ENCODE data around the gene SLC7A1. TPM values are rescaled to one million over a fixed set of nuclear protein-coding genes. Genes with fewer than 3 reads are reported as not detected.

The SLC7A1 gene
- total and polyA plus RNA-seq, 2 experiments from 2014 or later = 10.1 to 16.2 TPM

GRCh38 chr13:29513002-29513980 is 82.2 kb downstream of the SLC7A1 start:
- H3K36me3 ChIP-seq (replicated peaks; ENCODE audit: insufficient read depth, low read depth) = no peaks in the 10 kb centered on the region
- H3K4me1 ChIP-seq (ENCODE audit: insufficient read depth) = peaks cover 7% of the 10 kb centered on the region
- no peaks in the 10 kb centered on the region for H4K20me1 ChIP-seq (ENCODE audit: insufficient read depth, poor library complexity, severe bottlenecking)
- DNase-seq (ENCODE audit: low spot score) = no peak
- WGBS (ENCODE audit: low lambda C conversion rate, missing lambda C conversion rate) = 91% methylated on average over 24 of the region's 24 CpGs
- no peak overlapping the region for H2AFZ ChIP-seq
- H3K9me2 ChIP-seq (replicated peaks; ENCODE audit: insufficient read depth) = no peaks in the 10 kb centered on the region
- no peaks in the 10 kb centered on the region for H3K9me3 ChIP-seq (ENCODE audit: low read depth)
- H3K79me2 ChIP-seq = no peaks in the 10 kb centered on the region
- no peak overlapping the region for H3K27ac ChIP-seq
- TF ChIP-seq EZH2phosphoT487 (IDR thresholded peaks at IDR 0.05; ENCODE audit: low read depth, severe bottlenecking, unreplicated experiment) = no peak
- H3K4me2 ChIP-seq = no peak overlapping the region
- H3K27me3 ChIP-seq = no peaks in the 10 kb centered on the region
- no peak overlapping the region for H3K4me3 ChIP-seq

- Histone ChIP-seq H3K27me3 (no peaks in the 10 kb centered on the region), H3K9me2 (replicated peaks; ENCODE audit: insufficient read depth) (no peaks in the 10 kb centered on the region), H3K79me2 (no peaks in the 10 kb centered on the region), H3K27ac (no peak overlapping the region), H3K36me3 (replicated peaks; ENCODE audit: insufficient read depth, low read depth) (no peaks in the 10 kb centered on the region), H3K4me1 (ENCODE audit: insufficient read depth) (peaks cover 7% of the 10 kb centered on the region), H4K20me1 (ENCODE audit: insufficient read depth, poor library complexity, severe bottlenecking) (no peaks in the 10 kb centered on the region), H3K9me3 (ENCODE audit: low read depth) (no peaks in the 10 kb centered on the region), H2AFZ (no peak overlapping the region), H3K4me2 (no peak overlapping the region), H3K4me3 (no peak overlapping the region)
- no peak for DNase-seq (ENCODE audit: low spot score)
- TF ChIP-seq EZH2 (IDR thresholded peaks at IDR 0.05; ENCODE audit: borderline replicate concordance) (no peak), EZH2phosphoT487 (IDR thresholded peaks at IDR 0.05; ENCODE audit: low read depth, severe bottlenecking, unreplicated experiment) (no peak)
- TF ChIP-seq, protein P1, sequence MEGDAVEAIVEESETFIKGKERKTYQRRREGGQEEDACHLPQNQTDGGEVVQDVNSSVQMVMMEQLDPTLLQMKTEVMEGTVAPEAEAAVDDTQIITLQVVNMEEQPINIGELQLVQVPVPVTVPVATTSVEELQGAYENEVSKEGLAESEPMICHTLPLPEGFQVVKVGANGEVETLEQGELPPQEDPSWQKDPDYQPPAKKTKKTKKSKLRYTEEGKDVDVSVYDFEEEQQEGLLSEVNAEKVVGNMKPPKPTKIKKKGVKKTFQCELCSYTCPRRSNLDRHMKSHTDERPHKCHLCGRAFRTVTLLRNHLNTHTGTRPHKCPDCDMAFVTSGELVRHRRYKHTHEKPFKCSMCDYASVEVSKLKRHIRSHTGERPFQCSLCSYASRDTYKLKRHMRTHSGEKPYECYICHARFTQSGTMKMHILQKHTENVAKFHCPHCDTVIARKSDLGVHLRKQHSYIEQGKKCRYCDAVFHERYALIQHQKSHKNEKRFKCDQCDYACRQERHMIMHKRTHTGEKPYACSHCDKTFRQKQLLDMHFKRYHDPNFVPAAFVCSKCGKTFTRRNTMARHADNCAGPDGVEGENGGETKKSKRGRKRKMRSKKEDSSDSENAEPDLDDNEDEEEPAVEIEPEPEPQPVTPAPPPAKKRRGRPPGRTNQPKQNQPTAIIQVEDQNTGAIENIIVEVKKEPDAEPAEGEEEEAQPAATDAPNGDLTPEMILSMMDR (IDR thresholded peaks at IDR 0.05; ENCODE audit: poor library complexity) = no peak
- WGBS (ENCODE audit: low lambda C conversion rate, missing lambda C conversion rate) = 78% methylated on average over 8 of the region's 8 CpGs
Observed at GRCh38 chr13:29511980-29512379, 83.5 kb downstream of the SLC7A1 start.

DNA sequence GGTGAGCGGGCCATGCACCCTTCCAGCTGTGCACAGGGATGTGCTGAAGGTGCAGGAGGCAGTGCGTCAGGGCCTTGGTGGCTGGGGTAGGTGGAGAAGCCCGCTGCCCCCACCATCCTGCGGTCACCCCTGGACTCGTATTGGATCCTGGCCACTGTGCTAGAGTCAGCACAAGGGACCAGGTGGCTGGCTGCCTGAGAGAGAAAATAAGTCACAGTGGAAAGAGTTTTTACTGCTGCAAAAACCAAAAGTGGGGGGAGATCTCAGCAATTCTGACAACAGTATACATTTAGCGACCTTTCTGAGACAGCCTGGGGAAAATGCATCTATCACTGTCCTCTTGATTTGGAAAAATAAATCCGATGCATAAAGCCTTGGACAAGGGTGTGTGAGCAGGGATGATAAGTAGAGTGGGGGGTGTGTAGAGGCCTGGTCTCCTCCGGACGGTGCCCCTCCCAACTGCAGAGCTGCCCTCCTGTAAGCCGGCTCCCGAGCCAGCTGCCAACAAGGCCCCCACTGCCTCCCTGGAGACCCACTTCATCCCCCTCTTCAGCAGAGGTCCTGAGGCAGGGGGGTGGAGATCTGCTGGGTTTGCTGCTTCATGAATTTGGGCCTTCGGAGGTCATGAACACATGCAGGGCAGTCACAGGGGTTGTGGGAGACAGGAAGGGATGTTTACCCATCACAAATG is 84.2 kb downstream of the SLC7A1 start:
- H4K20me1 ChIP-seq (ENCODE audit: insufficient read depth, poor library complexity, severe bottlenecking) = no peaks in the 10 kb centered on the region
- TF ChIP-seq, protein P1 (IDR thresholded peaks at IDR 0.05; ENCODE audit: poor library complexity) = no peak
- TF ChIP-seq EZH2phosphoT487 (IDR thresholded peaks at IDR 0.05; ENCODE audit: low read depth, severe bottlenecking, unreplicated experiment) (no peak), EZH2 (IDR thresholded peaks at IDR 0.05; ENCODE audit: borderline replicate concordance) (no peak)
- 98% methylated on average over 12 of the region's 12 CpGs for WGBS (ENCODE audit: low lambda C conversion rate, missing lambda C conversion rate)
- no peak overlapping the region for H3K4me3 ChIP-seq
- H3K27ac ChIP-seq = no peak overlapping the region
- no peak overlapping the region for H2AFZ ChIP-seq
- no peaks in the 10 kb centered on the region for H3K36me3 ChIP-seq (replicated peaks; ENCODE audit: insufficient read depth, low read depth)
- H3K27me3 ChIP-seq = no peaks in the 10 kb centered on the region
- H3K9me3 ChIP-seq (ENCODE audit: low read depth) = no peaks in the 10 kb centered on the region
- DNase-seq (ENCODE audit: low spot score) = no peak
- H3K4me1 ChIP-seq (ENCODE audit: insufficient read depth) = peaks cover 7% of the 10 kb centered on the region
- H3K4me2 ChIP-seq = no peak overlapping the region
- no peaks in the 10 kb centered on the region for H3K9me2 ChIP-seq (replicated peaks; ENCODE audit: insufficient read depth)
- no peaks in the 10 kb centered on the region for H3K79me2 ChIP-seq

DNA sequence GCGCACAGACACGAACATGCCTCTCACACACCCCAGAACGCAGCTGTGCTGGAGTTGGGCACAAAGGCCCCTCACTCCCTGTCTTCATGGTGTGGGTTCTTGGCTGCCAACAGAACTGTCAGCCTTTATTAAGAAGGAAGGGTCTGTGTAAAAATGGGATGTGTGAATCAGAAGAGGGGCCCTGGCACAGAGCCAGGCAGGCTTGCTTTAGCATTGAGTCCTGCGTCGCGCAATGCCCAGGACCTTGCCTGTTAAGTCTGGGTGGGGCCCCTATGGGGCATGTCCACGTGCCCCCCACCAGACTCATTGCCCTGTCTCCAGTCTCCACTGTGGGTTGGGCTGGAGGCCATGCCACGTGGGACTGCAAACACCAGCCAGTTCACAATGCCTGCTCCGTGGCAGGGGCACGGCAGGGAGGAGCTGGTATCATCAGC is 84.8 kb downstream of the SLC7A1 start:
- no peak overlapping the region for H2AFZ ChIP-seq
- H3K4me3 ChIP-seq = no peak overlapping the region
- peaks cover 7% of the 10 kb centered on the region for H3K4me1 ChIP-seq (ENCODE audit: insufficient read depth)
- no peaks in the 10 kb centered on the region for H3K9me2 ChIP-seq (replicated peaks; ENCODE audit: insufficient read depth)
- H3K27ac ChIP-seq = no peak overlapping the region
- 90% methylated on average over 10 of the region's 10 CpGs for WGBS (ENCODE audit: low lambda C conversion rate, missing lambda C conversion rate)
- H3K27me3 ChIP-seq = no peaks in the 10 kb centered on the region
- H3K79me2 ChIP-seq = no peaks in the 10 kb centered on the region
- TF ChIP-seq EZH2phosphoT487 (IDR thresholded peaks at IDR 0.05; ENCODE audit: low read depth, severe bottlenecking, unreplicated experiment) = no peak
- TF ChIP-seq EZH2 (IDR thresholded peaks at IDR 0.05; ENCODE audit: borderline replicate concordance) = no peak
- TF ChIP-seq, protein P1 (IDR thresholded peaks at IDR 0.05; ENCODE audit: poor library complexity) = no peak
- H3K36me3 ChIP-seq (replicated peaks; ENCODE audit: insufficient read depth, low read depth) = no peaks in the 10 kb centered on the region
- no peaks in the 10 kb centered on the region for H4K20me1 ChIP-seq (ENCODE audit: insufficient read depth, poor library complexity, severe bottlenecking)
- H3K4me2 ChIP-seq = no peak overlapping the region
- no peaks in the 10 kb centered on the region for H3K9me3 ChIP-seq (ENCODE audit: low read depth)
- no peak for DNase-seq (ENCODE audit: low spot score)

Measured in hepatocyte (in vitro differentiated cells).